SK-N-SH treated with all-trans-retinoic acid at 6 μM for 48 hours (cell line): ENCODE measurements around the gene KCTD10.

ENCODE experiments used
- ESRRG ChIP-seq: fragments of 250-450 bp; sonication (Bioruptor Pico); IDR thresholded peaks from 2 replicates; pipeline ENCODE4 v1.6.1; 2021; ENCODE audit warnings: mild to moderate bottlenecking
- GLIS3 ChIP-seq: fragments of 250-450 bp; sonication (Bioruptor Pico); IDR thresholded peaks from 2 replicates; pipeline ENCODE4 v1.5.0; 2020; ENCODE audit warnings: mild to moderate bottlenecking, moderate library complexity
- SNAI2 ChIP-seq: fragments of 250-450 bp; sonication (Bioruptor Pico); IDR thresholded peaks from 2 replicates; pipeline ENCODE4 v1.5.0; 2020; ENCODE audit warnings: mild to moderate bottlenecking, moderate library complexity
- ZFP3 ChIP-seq: fragments of 250-450 bp; sonication (Bioruptor Pico); IDR thresholded peaks from 2 replicates; pipeline ENCODE4 v1.5.0; 2020; ENCODE audit warnings: mild to moderate bottlenecking, moderate library complexity
- TF ChIP-seq, protein P1 (sequence below): fragments of 250-450 bp; sonication (Bioruptor Pico); IDR thresholded peaks from 2 replicates; pipeline ENCODE4 v1.8.0; 2020; ENCODE audit warnings: mild to moderate bottlenecking, moderate library complexity, borderline replicate concordance

DNA sequence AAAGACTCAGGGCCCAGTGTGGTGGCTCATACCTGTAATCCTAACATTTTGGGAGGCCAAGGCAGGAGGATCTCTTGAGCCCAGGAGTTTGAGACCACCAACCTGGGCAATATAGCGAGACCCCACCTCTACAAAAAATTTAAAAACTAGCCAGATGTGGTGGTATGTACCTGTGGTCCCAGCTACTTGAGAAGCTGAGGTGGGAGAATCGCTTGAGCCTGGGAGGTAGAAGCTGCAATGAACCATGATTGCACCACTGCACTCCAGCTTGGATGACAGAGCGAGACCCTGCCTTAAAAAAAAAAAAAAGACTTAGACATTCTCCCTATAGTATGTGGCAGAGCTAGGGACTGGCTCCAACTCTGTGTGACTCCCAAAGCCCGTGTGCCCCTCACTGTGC lies 3.3 kb upstream of the KCTD10 start:
- TF ChIP-seq ZFP3 (CRISPR knock-in tag) (no peak), GLIS3 (CRISPR knock-in tag) (no peak), ESRRG (no peak), SNAI2 (CRISPR knock-in tag) (no peak)
- TF ChIP-seq, protein P1, sequence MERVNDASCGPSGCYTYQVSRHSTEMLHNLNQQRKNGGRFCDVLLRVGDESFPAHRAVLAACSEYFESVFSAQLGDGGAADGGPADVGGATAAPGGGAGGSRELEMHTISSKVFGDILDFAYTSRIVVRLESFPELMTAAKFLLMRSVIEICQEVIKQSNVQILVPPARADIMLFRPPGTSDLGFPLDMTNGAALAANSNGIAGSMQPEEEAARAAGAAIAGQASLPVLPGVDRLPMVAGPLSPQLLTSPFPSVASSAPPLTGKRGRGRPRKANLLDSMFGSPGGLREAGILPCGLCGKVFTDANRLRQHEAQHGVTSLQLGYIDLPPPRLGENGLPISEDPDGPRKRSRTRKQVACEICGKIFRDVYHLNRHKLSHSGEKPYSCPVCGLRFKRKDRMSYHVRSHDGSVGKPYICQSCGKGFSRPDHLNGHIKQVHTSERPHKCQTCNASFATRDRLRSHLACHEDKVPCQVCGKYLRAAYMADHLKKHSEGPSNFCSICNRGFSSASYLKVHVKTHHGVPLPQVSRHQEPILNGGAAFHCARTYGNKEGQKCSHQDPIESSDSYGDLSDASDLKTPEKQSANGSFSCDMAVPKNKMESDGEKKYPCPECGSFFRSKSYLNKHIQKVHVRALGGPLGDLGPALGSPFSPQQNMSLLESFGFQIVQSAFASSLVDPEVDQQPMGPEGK (CRISPR knock-in tag), result no peak
